ENCODE data around the gene TTC36. TPM values are rescaled to one million over a fixed set of nuclear protein-coding genes. Genes with fewer than 3 reads are reported as not detected.

The TTC36 gene
- total RNA-seq, 1 experiment from 2014 or later = 0.38 TPM

- no TSS peak for BruUV-seq (replicated peaks)
- intact Hi-C loops (cut with micrococcal nuclease; ENCODE audit: unreplicated experiment) = no loop called here
- Mint-ChIP-seq H3K9me3 (ENCODE audit: low read depth, unreplicated experiment) (no peaks in the 10 kb centered on the region), H3K27me3 (ENCODE audit: unreplicated experiment) (no peaks in the 10 kb centered on the region), H3K36me3 (ENCODE audit: insufficient read depth, unreplicated experiment) (peaks cover 43% of the 10 kb centered on the region), H3K4me1 (ENCODE audit: low read depth, unreplicated experiment) (no peaks in the 10 kb centered on the region), H3K4me3 (ENCODE audit: low read depth, unreplicated experiment) (no peak overlapping the region), H3K27ac (ENCODE audit: unreplicated experiment) (no peak overlapping the region)
- DNase-seq = peak; percentile 21
- CTCF ChIA-PET = no interaction called here
- no peak for TF ChIP-seq CTCF (IDR thresholded peaks at IDR 0.05; ENCODE audit: unreplicated experiment)
Measured at GRCh38 chr11:118522571-118523072, 4.7 kb upstream of the TTC36 start.

- no peak overlapping the region for H3K27ac Mint-ChIP-seq (ENCODE audit: unreplicated experiment)
- H3K36me3 Mint-ChIP-seq (ENCODE audit: insufficient read depth, unreplicated experiment) = peaks cover 47% of the 10 kb centered on the region
- intact Hi-C loops (cut with micrococcal nuclease; ENCODE audit: unreplicated experiment) = no loop called here
- CTCF ChIA-PET = no interaction called here
- H3K9me3 Mint-ChIP-seq (ENCODE audit: low read depth, unreplicated experiment) = no peaks in the 10 kb centered on the region
- no TSS peak for BruUV-seq (replicated peaks)
- H3K4me1 Mint-ChIP-seq (ENCODE audit: low read depth, unreplicated experiment) = peaks cover 6% of the 10 kb centered on the region
- no peak for DNase-seq
- TF ChIP-seq CTCF (IDR thresholded peaks at IDR 0.05; ENCODE audit: unreplicated experiment) = no peak
- no peak overlapping the region for H3K4me3 Mint-ChIP-seq (ENCODE audit: low read depth, unreplicated experiment)
- no peaks in the 10 kb centered on the region for H3K27me3 Mint-ChIP-seq (ENCODE audit: unreplicated experiment)
Measured at GRCh38 chr11:118524356-118524755, 2.9 kb upstream of the TTC36 start.

GRCh38 chr11:118524757-118525470 is 2.4 kb upstream of the TTC36 start:
- no TSS peak for BruUV-seq (replicated peaks)
- no peak for TF ChIP-seq CTCF (IDR thresholded peaks at IDR 0.05; ENCODE audit: unreplicated experiment)
- no peaks in the 10 kb centered on the region for H3K27me3 Mint-ChIP-seq (ENCODE audit: unreplicated experiment)
- no peaks in the 10 kb centered on the region for H3K9me3 Mint-ChIP-seq (ENCODE audit: low read depth, unreplicated experiment)
- H3K4me3 Mint-ChIP-seq (ENCODE audit: low read depth, unreplicated experiment) = no peak overlapping the region
- H3K36me3 Mint-ChIP-seq (ENCODE audit: insufficient read depth, unreplicated experiment) = peaks cover 42% of the 10 kb centered on the region
- no peak overlapping the region for H3K27ac Mint-ChIP-seq (ENCODE audit: unreplicated experiment)
- no peak for DNase-seq
- CTCF ChIA-PET = no interaction called here
- H3K4me1 Mint-ChIP-seq (ENCODE audit: low read depth, unreplicated experiment) = peaks cover 11% of the 10 kb centered on the region
- intact Hi-C loops (cut with micrococcal nuclease; ENCODE audit: unreplicated experiment) = no loop called here

- intact Hi-C loops (cut with micrococcal nuclease; ENCODE audit: unreplicated experiment) = no loop called here
- no peak for TF ChIP-seq CTCF (IDR thresholded peaks at IDR 0.05; ENCODE audit: unreplicated experiment)
- H3K4me1 Mint-ChIP-seq (ENCODE audit: low read depth, unreplicated experiment) = peaks cover 13% of the 10 kb centered on the region
- no peak overlapping the region for H3K27ac Mint-ChIP-seq (ENCODE audit: unreplicated experiment)
- CTCF ChIA-PET = no interaction called here
- H3K9me3 Mint-ChIP-seq (ENCODE audit: low read depth, unreplicated experiment) = no peaks in the 10 kb centered on the region
- H3K4me3 Mint-ChIP-seq (ENCODE audit: low read depth, unreplicated experiment) = no peak overlapping the region
- no TSS peak for BruUV-seq (replicated peaks)
- H3K36me3 Mint-ChIP-seq (ENCODE audit: insufficient read depth, unreplicated experiment) = peaks cover 44% of the 10 kb centered on the region
- no peak for DNase-seq
- H3K27me3 Mint-ChIP-seq (ENCODE audit: unreplicated experiment) = no peaks in the 10 kb centered on the region
Measured at GRCh38 chr11:118526688-118527087, 586 bp upstream of the TTC36 start.

Data from Calu3 (cell line).